ENCODE results near the gene GRB2. TPM values are rescaled to one million over a fixed set of nuclear protein-coding genes. Genes with fewer than 3 reads are reported as not detected.

GRB2 gene
- total and polyA plus RNA-seq, 2 experiments from 2014 or later, result 89.0 to 112 TPM

GRCh38 chr17:75407655-75408352, 2.3 kb upstream of the GRB2 start (continued):
- TF ChIP-seq ZNF462 (CRISPR knock-in tag; IDR thresholded peaks at IDR 0.05), result no peak
- TF ChIP-seq JUNB (IDR thresholded peaks at IDR 0.05; ENCODE audit: unreplicated experiment), result no peak
- no peak for TF ChIP-seq EZH2phosphoT487 (IDR thresholded peaks at IDR 0.05; ENCODE audit: unreplicated experiment)
- no peak; a peak in 1 of 4 replicates for TF ChIP-seq CTCF (conservative IDR thresholded peaks at IDR 0.05; ENCODE audit: low read depth in 2 of 2)

GRCh38 chr17:75406222-75406615, 741 bp upstream of the GRB2 start:
- peak overlapping the region; percentile 79 for H3K4me3 Mint-ChIP-seq
- peaks cover 9% of the 10 kb centered on the region; the same call in 1 of the 2 replicates for H3F3A ChIP-seq (replicated peaks; ENCODE audit: low read depth)
- H3K9me2 ChIP-seq (ENCODE audit: insufficient read depth), result no peaks in the 10 kb centered on the region
- no peaks in the 10 kb centered on the region for H3K36me3 ChIP-seq (ENCODE audit: insufficient read depth)
- peaks cover 40% of the 10 kb centered on the region for H3K79me2 ChIP-seq (replicated peaks; ENCODE audit: insufficient read depth)
- H3K4me1 ChIP-seq (ENCODE audit: insufficient read depth), result peaks cover 5% of the 10 kb centered on the region; the same call in 1 of the 2 replicates
- H2AFZ ChIP-seq, result peak overlapping the region; percentile 40
- peak overlapping the region; percentile 97 for H3K4me3 ChIP-seq
- H3K36me3 Mint-ChIP-seq (ENCODE audit: low read depth), result no peaks in the 10 kb centered on the region
- H3K4me2 ChIP-seq, result peak overlapping the region; percentile 99
- H3K27me3 ChIP-seq (ENCODE audit: insufficient read depth), result no peaks in the 10 kb centered on the region
- peaks cover 6% of the 10 kb centered on the region for H3K27me3 Mint-ChIP-seq (ENCODE audit: insufficient read depth, low read depth, poor library complexity)
- no peak overlapping the region for H3K27ac ChIP-seq (ENCODE audit: low read depth)
- peaks cover 20% of the 10 kb centered on the region for H3K4me1 Mint-ChIP-seq
- peaks cover 28% of the 10 kb centered on the region for H4K20me1 ChIP-seq (replicated peaks; ENCODE audit: insufficient read depth)
- H3K9me3 Mint-ChIP-seq, result no peaks in the 10 kb centered on the region; the same call in 2 of the 3 replicates
- no peak overlapping the region for H3K27ac Mint-ChIP-seq
- no peak for ATAC-seq
- DNase-seq (ENCODE audit: low spot score), result no peak
- TF ChIP-seq JUNB (IDR thresholded peaks at IDR 0.05; ENCODE audit: unreplicated experiment) (no peak), ZNF462 (CRISPR knock-in tag; IDR thresholded peaks at IDR 0.05) (no peak), ETS1 (IDR thresholded peaks at IDR 0.05) (no peak)

Measured in GM23338 (cell line).